SK-N-SH treated with all-trans-retinoic acid at 6 μM for 48 hours (cell line): ENCODE data around the gene EDDM3A.

ENCODE experiments used
- ATAC-seq: fragments of 200-7000 bp; cut with Tn5 transposase; 3 replicates; pipeline ENCODE4 v1.9.1; 2020; ENCODE audit warnings: mild to moderate bottlenecking, moderate library complexity
- ARNTL ChIP-seq: fragments of 450-650 bp; formaldehyde crosslinking; IDR thresholded peaks from 2 replicates; pipeline ENCODE4 v1.5.0; 2020; ENCODE audit warnings: low read depth, mild to moderate bottlenecking, moderate library complexity, borderline replicate concordance
- BACH2 ChIP-seq: fragments of 250-450 bp; sonication (Bioruptor Pico); IDR thresholded peaks from 2 replicates; pipeline ENCODE4 v1.9.0; 2021; ENCODE audit warnings: mild to moderate bottlenecking, borderline replicate concordance
- CREB5 ChIP-seq: fragments of 250-450 bp; sonication (Bioruptor Pico); IDR thresholded peaks from 2 replicates; pipeline ENCODE4 v1.5.1; 2020; ENCODE audit warnings: low read depth, mild to moderate bottlenecking, moderate library complexity
- CSDC2 ChIP-seq: fragments of 250-450 bp; sonication (Bioruptor Pico); IDR thresholded peaks from 2 replicates; pipeline ENCODE4 v1.5.0; 2020; ENCODE audit warnings: mild to moderate bottlenecking, moderate library complexity
- CSRNP3 ChIP-seq: fragments of 250-450 bp; sonication (Bioruptor Pico); IDR thresholded peaks from 2 replicates; pipeline ENCODE4 v1.5.1; 2021; ENCODE audit warnings: mild to moderate bottlenecking, moderate library complexity
- ESRRG ChIP-seq: fragments of 250-450 bp; sonication (Bioruptor Pico); IDR thresholded peaks from 2 replicates; pipeline ENCODE4 v1.6.1; 2021; ENCODE audit warnings: mild to moderate bottlenecking
- GLIS3 ChIP-seq: fragments of 250-450 bp; sonication (Bioruptor Pico); IDR thresholded peaks from 2 replicates; pipeline ENCODE4 v1.5.0; 2020; ENCODE audit warnings: mild to moderate bottlenecking, moderate library complexity
- ISL1 ChIP-seq: fragments of 250-450 bp; sonication (Bioruptor Pico); IDR thresholded peaks from 2 replicates; pipeline ENCODE4 v2.1.2; 2022; ENCODE audit warnings: mild to moderate bottlenecking, moderate library complexity
- OSR1 ChIP-seq: fragments of 250-450 bp; sonication (Bioruptor Pico); IDR thresholded peaks from 2 replicates; pipeline ENCODE4 v1.8.0; 2022; ENCODE audit warnings: moderate library complexity, mild to moderate bottlenecking, inconsistent platforms
- POU6F1 ChIP-seq: fragments of 250-450 bp; sonication (Bioruptor Pico); IDR thresholded peaks from 2 replicates; pipeline ENCODE4 v1.8.0; 2021; ENCODE audit warnings: low read depth, mild to moderate bottlenecking, moderate library complexity, borderline replicate concordance
- PPARA ChIP-seq: fragments of 250-450 bp; sonication (Bioruptor Pico); IDR thresholded peaks from 2 replicates; pipeline ENCODE4 v1.5.0; 2020; ENCODE audit warnings: mild to moderate bottlenecking, borderline replicate concordance
- RARB ChIP-seq: fragments of 250-450 bp; sonication (Bioruptor Pico); IDR thresholded peaks from 2 replicates; pipeline ENCODE4 v1.8.0; 2021; ENCODE audit warnings: mild to moderate bottlenecking, moderate library complexity
- SNAI2 ChIP-seq: fragments of 250-450 bp; sonication (Bioruptor Pico); IDR thresholded peaks from 2 replicates; pipeline ENCODE4 v1.5.0; 2020; ENCODE audit warnings: mild to moderate bottlenecking, moderate library complexity
- TCF4 ChIP-seq: fragments of 250-450 bp; sonication (Bioruptor Pico); IDR thresholded peaks from 2 replicates; pipeline ENCODE4 v1.8.0; 2021; ENCODE audit warnings: mild to moderate bottlenecking, moderate library complexity, borderline replicate concordance
- ZFP30 ChIP-seq: fragments of 450-650 bp; formaldehyde crosslinking; IDR thresholded peaks from 2 replicates; pipeline ENCODE4 v1.5.0; 2022; ENCODE audit warnings: mild to moderate bottlenecking, moderate library complexity
- ZNF565 ChIP-seq: fragments of 450-650 bp; formaldehyde crosslinking; conservative IDR thresholded peaks from 2 replicates; pipeline ENCODE4 v1.5.0; 2020; ENCODE audit warnings: low read depth, mild to moderate bottlenecking, moderate library complexity
- ZNF70 ChIP-seq: fragments of 450-650 bp; formaldehyde crosslinking; IDR thresholded peaks from 2 replicates; pipeline ENCODE4 v1.5.0; 2020; ENCODE audit warnings: mild to moderate bottlenecking, moderate library complexity
- ZNF8 ChIP-seq: fragments of 450-650 bp; formaldehyde crosslinking; IDR thresholded peaks from 2 replicates; pipeline ENCODE4 v1.5.0; 2020; ENCODE audit warnings: mild to moderate bottlenecking, moderate library complexity

EDDM3A gene

GRCh38 chr14:20769421-20769820 is 23.7 kb downstream of the EDDM3A start:
- TF ChIP-seq RARB (CRISPR knock-in tag) (no peak), TCF4 (CRISPR knock-in tag) (no peak), CSRNP3 (CRISPR knock-in tag) (no peak), SNAI2 (CRISPR knock-in tag) (no peak), PPARA (CRISPR knock-in tag) (no peak), CSDC2 (no peak), POU6F1 (CRISPR knock-in tag) (no peak), ARNTL (no peak), CREB5 (no peak), ZNF565 (CRISPR knock-in tag) (no peak)
- TF ChIP-seq, all 23 proteins: peak for 0
- no peak for ATAC-seq

GRCh38 chr14:20772650-20773049 is 27.0 kb downstream of the EDDM3A start:
- TF ChIP-seq PPARA (CRISPR knock-in tag) (no peak), CREB5 (no peak)
- no peak for ATAC-seq

GRCh38 chr14:20774258-20774824 is 28.7 kb downstream of the EDDM3A start:
- ATAC-seq = no peak
- TF ChIP-seq BACH2 (no peak), ISL1 (CRISPR knock-in tag) (no peak), ZFP30 (CRISPR knock-in tag) (no peak), CSDC2 (no peak), RARB (CRISPR knock-in tag) (no peak), TCF4 (CRISPR knock-in tag) (no peak), ZNF8 (CRISPR knock-in tag) (no peak), ESRRG (CRISPR knock-in tag) (no peak), GLIS3 (CRISPR knock-in tag) (no peak), CREB5 (no peak), POU6F1 (CRISPR knock-in tag) (no peak), SNAI2 (CRISPR knock-in tag) (no peak), CSRNP3 (CRISPR knock-in tag) (no peak), OSR1 (CRISPR knock-in tag) (no peak), ZNF70 (CRISPR knock-in tag) (no peak)
